Measurements from ENCODE around the gene C1orf198. TPM values are rescaled to one million over a fixed set of nuclear protein-coding genes. Genes with fewer than 3 reads are reported as not detected.

The C1orf198 gene
- total and polyA plus RNA-seq, 2 of the 4 experiments (the other 2 are of a cell fraction) = 67.4 to 76.2 TPM

DNA sequence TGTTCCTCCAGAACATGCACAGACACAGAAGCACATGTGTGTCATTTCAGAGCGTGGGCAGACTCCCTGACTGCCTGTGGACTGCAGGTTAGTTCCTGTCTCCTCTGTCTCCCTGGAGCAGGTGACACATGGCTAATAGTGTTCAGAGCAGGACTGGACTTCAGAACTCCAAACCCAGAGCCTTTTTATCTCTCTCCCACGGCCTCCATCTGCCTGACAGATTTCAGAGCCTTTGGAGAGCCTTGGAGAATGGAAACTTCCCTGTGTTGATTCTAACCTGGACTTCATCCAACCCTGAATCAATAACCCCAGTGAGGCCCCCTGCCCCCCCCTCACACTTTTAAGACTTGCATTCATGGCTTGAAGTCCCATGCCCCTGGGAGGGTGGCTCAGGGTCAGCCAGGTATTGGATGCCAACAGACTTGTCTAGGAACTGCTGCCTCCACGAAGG is 44.4 kb downstream of the C1orf198 start:
- H2BK5ac ChIP-seq (ENCODE audit: low read depth, low read length, poor library complexity, severe bottlenecking) = no peak overlapping the region
- intact Hi-C loops (cut with micrococcal nuclease) = no loop called here
- no peak for DNase-seq
- 70% methylated on average over 2 of the region's 3 CpGs; no CpG with 5 or more reads in 1 of the 2 experiments for WGBS, 2 experiments (ENCODE audit: extremely low coverage in 2 of 2, insufficient read length in 1 of 2)
- no peak overlapping the region; the same call in 1 of the 2 replicates for H3K23ac ChIP-seq (ENCODE audit: low read depth, low read length)
- no peak overlapping the region for H2AK9ac ChIP-seq (replicated peaks; ENCODE audit: low read depth, low read length, poor library complexity)
- peak overlapping the region; percentile 43; the same call in 1 of the 2 replicates for H3K4ac ChIP-seq (ENCODE audit: low read depth, low read length)
- POLR2A ChIA-PET (ENCODE audit: unreplicated experiment) = no interaction called here
- H3K18ac ChIP-seq (ENCODE audit: low read depth, low read length) = 0 out of 2 replicates have a peak overlapping the region, but pooled peaks have one; percentile 4
- H2AK5ac ChIP-seq (ENCODE audit: low read depth, low read length) = peak overlapping the region; percentile 88
- no peak overlapping the region for H3K14ac ChIP-seq (replicated peaks; ENCODE audit: low read depth, low read length)
- peaks cover 26% of the 10 kb centered on the region; the same call in 1 of the 2 replicates for H3K9me1 ChIP-seq (ENCODE audit: insufficient read depth, low read length)
- no peak overlapping the region for H3K27ac ChIP-seq (ENCODE audit: insufficient read depth, low read length)
- H3K9me3 ChIP-seq (ENCODE audit: control insufficient read depth, insufficient read depth, low read length) = no peaks in the 10 kb centered on the region
- no peaks in the 10 kb centered on the region for H3K27me3 ChIP-seq (ENCODE audit: control insufficient read depth, insufficient read depth, low read length)
- H2BK120ac ChIP-seq (ENCODE audit: low read depth, low read length) = peak overlapping the region; percentile 23; the same call in 1 of the 2 replicates
- no peak overlapping the region for H3K4me3 ChIP-seq (ENCODE audit: insufficient read depth, low read depth, low read length)
- no peak overlapping the region for H2AFZ ChIP-seq (replicated peaks; ENCODE audit: low read length, poor library complexity)
- H3K36me3 ChIP-seq (ENCODE audit: control insufficient read depth, insufficient read depth, low read length) = no peaks in the 10 kb centered on the region
- no peak overlapping the region for H4K5ac ChIP-seq (ENCODE audit: low read depth, low read length)
- no peak overlapping the region for H4K8ac ChIP-seq (ENCODE audit: low read depth in 2 of 2, low read length in 2 of 2)
- in situ Hi-C loops (cut with MboI; ENCODE audit: low sequenced_read_pairs) = no loop called here
- no peak overlapping the region for H3K56ac ChIP-seq (ENCODE audit: extremely low read depth, insufficient read depth, low read length)
- H3K4me1 ChIP-seq (ENCODE audit: control insufficient read depth, insufficient read depth, low read length) = peaks cover 24% of the 10 kb centered on the region
- H3K79me1 ChIP-seq (ENCODE audit: low read depth in 1 of 2, low read length in 2 of 2) = no peaks in the 10 kb centered on the region; a peak in 1 of 4 replicates
- no peak overlapping the region for H2BK15ac ChIP-seq (ENCODE audit: low read depth, low read length)
- ATAC-seq (ENCODE audit: low read depth) = no peak
- no peak overlapping the region for H2BK20ac ChIP-seq (ENCODE audit: low read depth, low read length)
- no peak for TF ChIP-seq POLR2A (IDR thresholded peaks at IDR 0.05; ENCODE audit: low read depth, low read length)
- H4K20me1 ChIP-seq (ENCODE audit: insufficient read depth, low read length) = peaks cover 5% of the 10 kb centered on the region; the same call in 1 of the 2 replicates
- dilution Hi-C loops (cut with HindIII; ENCODE audit: low sequenced_read_pairs, unreplicated experiment) = no loop called here
- no peak overlapping the region for H3K4me2 ChIP-seq (ENCODE audit: low read depth, low read length)
- no TSS peak for BruUV-seq (replicated peaks)
- CTCF ChIA-PET = no interaction called here
- H4K91ac ChIP-seq (ENCODE audit: insufficient read depth, low read depth, low read length) = no peak overlapping the region
- no peak overlapping the region for H3K9ac ChIP-seq (ENCODE audit: low read depth, low read length)

All from IMR-90 (cell line).